ENCODE measurements around the gene RORC. TPM values are rescaled to one million over a fixed set of nuclear protein-coding genes. Genes with fewer than 3 reads are reported as not detected.

The RORC gene
- total RNA-seq, 1 experiment from 2014 or later: not detected

GRCh38 chr1:151825751-151826660, 5.6 kb downstream of the RORC start:
- no peak for DNase-seq (ENCODE audit: low read depth)

GRCh38 chr1:151825204-151825603, 6.4 kb downstream of the RORC start:
- no peak for DNase-seq (ENCODE audit: low read depth)

- DNase-seq (ENCODE audit: low read depth): no peak
Observed at GRCh38 chr1:151823175-151823574, 8.4 kb downstream of the RORC start.

GRCh38 chr1:151822404-151822803, 9.2 kb downstream of the RORC start:
- DNase-seq (ENCODE audit: low read depth): no peak

- DNase-seq (ENCODE audit: low read depth): peak; percentile 31
Observed at GRCh38 chr1:151820940-151821339, 10.7 kb downstream of the RORC start.

- peak; percentile 29 for DNase-seq (ENCODE audit: low read depth)
Observed at GRCh38 chr1:151819976-151820623, 11.5 kb downstream of the RORC start.

- peak; percentile 55 for DNase-seq (ENCODE audit: low read depth)
Observed at GRCh38 chr1:151819227-151819835, 12.3 kb downstream of the RORC start.

- no peak for DNase-seq (ENCODE audit: low read depth)
Observed at GRCh38 chr1:151817353-151817730, 14.3 kb downstream of the RORC start.

GRCh38 chr1:151816548-151817352, 14.9 kb downstream of the RORC start:
- DNase-seq (ENCODE audit: low read depth): no peak

- no peak for DNase-seq (ENCODE audit: low read depth)
Observed at GRCh38 chr1:151815716-151816327, 15.8 kb downstream of the RORC start.

- no peak for DNase-seq (ENCODE audit: low read depth)
Observed at GRCh38 chr1:151814971-151815545, 16.5 kb downstream of the RORC start.

GRCh38 chr1:151814426-151814825, 17.2 kb downstream of the RORC start:
- DNase-seq (ENCODE audit: low read depth): no peak

GRCh38 chr1:151813271-151813977, 18.2 kb downstream of the RORC start:
- DNase-seq (ENCODE audit: low read depth): no peak

GRCh38 chr1:151811181-151811580, 20.4 kb downstream of the RORC start:
- no peak for DNase-seq (ENCODE audit: low read depth)

- DNase-seq (ENCODE audit: low read depth): no peak
Observed at GRCh38 chr1:151809985-151810556, 21.5 kb downstream of the RORC start.

- no peak for DNase-seq (ENCODE audit: low read depth)
Observed at GRCh38 chr1:151809290-151809984, 22.2 kb downstream of the RORC start.

- DNase-seq (ENCODE audit: low read depth): no peak
Observed at GRCh38 chr1:151807766-151808165, 23.8 kb downstream of the RORC start.

GRCh38 chr1:151807131-151807530, 24.5 kb downstream of the RORC start:
- DNase-seq (ENCODE audit: low read depth): no peak

- DNase-seq (ENCODE audit: low read depth): no peak
Observed at GRCh38 chr1:151806170-151806569, 25.4 kb downstream of the RORC start.
